Measurements from ENCODE around the gene SPRTN. TPM values are rescaled to one million over a fixed set of nuclear protein-coding genes. Genes with fewer than 3 reads are reported as not detected.

Gene SPRTN
- total RNA-seq, 1 donor from 2014 or later = 13.5 TPM

DNA sequence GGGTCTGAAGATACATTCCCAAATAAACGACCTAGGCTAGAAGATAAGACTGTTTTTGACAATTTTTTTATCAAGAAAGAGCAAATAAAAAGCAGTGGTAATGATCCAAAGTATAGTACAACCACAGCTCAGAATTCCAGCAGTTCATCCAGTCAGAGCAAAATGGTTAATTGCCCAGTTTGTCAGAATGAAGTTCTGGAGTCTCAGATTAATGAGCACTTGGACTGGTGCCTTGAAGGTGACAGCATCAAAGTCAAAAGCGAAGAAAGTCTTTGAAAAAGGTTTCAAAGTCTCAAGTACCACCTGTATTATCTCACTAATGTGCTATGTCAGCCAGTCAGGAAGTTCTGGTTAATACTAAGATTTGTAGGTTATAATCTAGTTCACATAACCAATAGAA, 15.0 kb downstream of the SPRTN start:
- H3K27ac Mint-ChIP-seq (ENCODE audit: unreplicated experiment) = no peak overlapping the region
- H3K9me3 Mint-ChIP-seq (ENCODE audit: unreplicated experiment) = no peaks in the 10 kb centered on the region
- no peak overlapping the region for H3K4me3 Mint-ChIP-seq (ENCODE audit: unreplicated experiment)
- no peak for DNase-seq (ENCODE audit: extremely low spot score, unreplicated experiment)
- H3K36me3 Mint-ChIP-seq (ENCODE audit: unreplicated experiment) = peaks cover 23% of the 10 kb centered on the region
- peaks cover 10% of the 10 kb centered on the region for H3K4me1 Mint-ChIP-seq (ENCODE audit: unreplicated experiment)
- H3K27me3 Mint-ChIP-seq (ENCODE audit: unreplicated experiment) = no peaks in the 10 kb centered on the region
- TF ChIP-seq CTCF (IDR thresholded peaks at IDR 0.05) = no peak

DNA sequence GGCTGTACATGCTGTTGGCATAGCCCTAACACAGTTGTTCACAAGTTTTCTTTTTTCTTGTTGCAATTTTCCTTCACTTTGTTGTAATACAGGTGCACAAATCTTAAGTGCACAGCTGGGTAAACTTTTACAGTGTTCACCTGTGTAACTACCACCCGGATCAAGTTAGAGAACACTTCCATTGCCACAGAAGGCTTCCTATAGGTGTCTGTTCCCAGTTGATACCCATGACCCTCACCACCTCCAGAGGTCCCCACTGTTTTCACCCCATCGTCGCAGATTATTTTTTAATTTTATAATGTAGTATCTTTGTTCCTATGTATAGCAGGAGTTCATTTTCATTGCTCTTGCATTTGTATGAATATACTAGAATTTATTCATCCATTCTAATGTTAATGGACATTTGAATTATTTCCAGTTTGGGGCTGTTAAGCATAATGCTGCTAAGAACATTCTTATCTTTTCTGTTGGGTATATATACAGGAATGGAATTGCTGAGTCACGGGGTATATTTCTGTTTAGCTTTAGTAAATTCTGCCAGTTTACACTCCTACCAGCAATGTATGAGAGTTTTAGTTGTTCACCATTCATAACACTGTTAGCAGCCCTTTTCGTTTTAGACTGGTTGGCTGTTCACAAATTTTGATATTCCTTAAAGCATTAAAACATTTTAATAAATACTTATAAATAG, 16.4 kb downstream of the SPRTN start:
- no peak overlapping the region for H3K27ac Mint-ChIP-seq (ENCODE audit: unreplicated experiment)
- peaks cover 10% of the 10 kb centered on the region for H3K4me1 Mint-ChIP-seq (ENCODE audit: unreplicated experiment)
- no peaks in the 10 kb centered on the region for H3K27me3 Mint-ChIP-seq (ENCODE audit: unreplicated experiment)
- H3K4me3 Mint-ChIP-seq (ENCODE audit: unreplicated experiment) = no peak overlapping the region
- DNase-seq (ENCODE audit: extremely low spot score, unreplicated experiment) = no peak
- peaks cover 20% of the 10 kb centered on the region for H3K36me3 Mint-ChIP-seq (ENCODE audit: unreplicated experiment)
- no peaks in the 10 kb centered on the region for H3K9me3 Mint-ChIP-seq (ENCODE audit: unreplicated experiment)
- no peak for TF ChIP-seq CTCF (IDR thresholded peaks at IDR 0.05)

- H3K9me3 Mint-ChIP-seq (ENCODE audit: unreplicated experiment) = no peaks in the 10 kb centered on the region
- peak overlapping the region; percentile 17 for H3K27ac Mint-ChIP-seq (ENCODE audit: unreplicated experiment)
- H3K4me3 Mint-ChIP-seq (ENCODE audit: unreplicated experiment) = no peak overlapping the region
- no peaks in the 10 kb centered on the region for H3K27me3 Mint-ChIP-seq (ENCODE audit: unreplicated experiment)
- DNase-seq (ENCODE audit: extremely low spot score, unreplicated experiment) = no peak
- no peak for TF ChIP-seq CTCF (IDR thresholded peaks at IDR 0.05)
- H3K4me1 Mint-ChIP-seq (ENCODE audit: unreplicated experiment) = peaks cover 10% of the 10 kb centered on the region
- H3K36me3 Mint-ChIP-seq (ENCODE audit: unreplicated experiment) = peaks cover 21% of the 10 kb centered on the region
Observed at GRCh38 chr1:231355171-231355570, 17.1 kb downstream of the SPRTN start.

- TF ChIP-seq CTCF (IDR thresholded peaks at IDR 0.05) = no peak
- H3K9me3 Mint-ChIP-seq (ENCODE audit: unreplicated experiment) = no peaks in the 10 kb centered on the region
- no peaks in the 10 kb centered on the region for H3K27me3 Mint-ChIP-seq (ENCODE audit: unreplicated experiment)
- H3K4me1 Mint-ChIP-seq (ENCODE audit: unreplicated experiment) = peaks cover 10% of the 10 kb centered on the region
- no peak for DNase-seq (ENCODE audit: extremely low spot score, unreplicated experiment)
- H3K4me3 Mint-ChIP-seq (ENCODE audit: unreplicated experiment) = no peak overlapping the region
- peaks cover 26% of the 10 kb centered on the region for H3K36me3 Mint-ChIP-seq (ENCODE audit: unreplicated experiment)
- H3K27ac Mint-ChIP-seq (ENCODE audit: unreplicated experiment) = no peak overlapping the region
Observed at GRCh38 chr1:231357187-231357772, 19.2 kb downstream of the SPRTN start.

DNA sequence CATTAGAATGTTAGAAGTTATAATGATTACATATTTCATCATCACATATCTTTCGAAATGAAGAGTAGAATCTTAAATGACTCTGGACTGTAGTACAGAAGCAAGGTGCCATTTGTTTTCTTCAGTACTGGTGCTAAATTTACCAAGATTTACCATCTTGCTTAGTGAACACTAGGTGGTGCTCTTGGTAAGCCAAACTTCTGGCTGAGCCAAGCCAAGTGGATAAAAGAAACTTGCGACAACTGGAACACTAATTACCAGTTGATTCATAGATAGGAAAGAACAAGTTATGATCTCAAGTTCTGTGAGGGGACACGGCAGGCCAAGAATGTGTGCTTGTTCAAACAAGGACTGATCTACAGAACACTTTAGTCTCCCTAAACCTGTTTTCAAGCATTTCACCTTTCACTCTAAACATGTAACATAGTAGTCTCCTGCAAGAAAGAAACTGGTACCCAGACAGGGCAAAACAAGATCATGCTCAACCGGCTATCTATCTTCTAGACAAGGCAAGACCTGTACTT, 19.8 kb downstream of the SPRTN start:
- Mint-ChIP-seq H3K36me3 (ENCODE audit: unreplicated experiment) (peaks cover 23% of the 10 kb centered on the region), H3K4me1 (ENCODE audit: unreplicated experiment) (peaks cover 10% of the 10 kb centered on the region), H3K4me3 (ENCODE audit: unreplicated experiment) (no peak overlapping the region), H3K9me3 (ENCODE audit: unreplicated experiment) (no peaks in the 10 kb centered on the region), H3K27me3 (ENCODE audit: unreplicated experiment) (no peaks in the 10 kb centered on the region), H3K27ac (ENCODE audit: unreplicated experiment) (peak overlapping the region; percentile 60)
- TF ChIP-seq CTCF (IDR thresholded peaks at IDR 0.05) = peak; percentile 82
- DNase-seq (ENCODE audit: extremely low spot score, unreplicated experiment) = no peak

Measured in osteocyte (in vitro differentiated cells).